ENCODE data around the gene HPD.
"Not testable (repeated sequence)": the region's sequence is repeated elsewhere in the genome, so short reads cannot be mapped to it uniquely, and the experiment has no call there.

Gene HPD

GRCh38 chr12:121798787-121799155, 59.9 kb downstream of the HPD start:
- no peak for DNase-seq (ENCODE audit: low read depth)

- DNase-seq (ENCODE audit: low read depth): no peak
Measured at GRCh38 chr12:121797937-121798786, 60.5 kb downstream of the HPD start.

- no peak for DNase-seq (ENCODE audit: low read depth)
Measured at GRCh38 chr12:121796855-121797751, 61.6 kb downstream of the HPD start.

GRCh38 chr12:121795034-121795968, 63.4 kb downstream of the HPD start:
- DNase-seq (ENCODE audit: low read depth): no peak

GRCh38 chr12:121794534-121795033, 64.1 kb downstream of the HPD start:
- no peak for DNase-seq (ENCODE audit: low read depth)

GRCh38 chr12:121793838-121794533, 64.7 kb downstream of the HPD start:
- no peak for DNase-seq (ENCODE audit: low read depth)

- DNase-seq (ENCODE audit: low read depth): no peak
Measured at GRCh38 chr12:121793440-121793837, 65.2 kb downstream of the HPD start, which contains the start of gene RHOF. RHOF (minus strand) TSS chr12:121793688; CDS start chr12:121793633, 55 bp downstream.

- DNase-seq (ENCODE audit: low read depth): no peak
Measured at GRCh38 chr12:121792607-121793439, 65.8 kb downstream of the HPD start.

GRCh38 chr12:121791671-121792551, 66.7 kb downstream of the HPD start:
- DNase-seq (ENCODE audit: low read depth): no peak

GRCh38 chr12:121790785-121791184, 67.9 kb downstream of the HPD start:
- not testable (repeated sequence) for DNase-seq (ENCODE audit: low read depth)

GRCh38 chr12:121789800-121790728, 68.6 kb downstream of the HPD start:
- no peak for DNase-seq (ENCODE audit: low read depth)

Data from HS-27A (cell line).